IPS-18c (cell line): ENCODE data around the gene FBXO36.
A peak's percentile ranks its signal among the peaks of the same experiment; 100 is the strongest.
"Not testable (repeated sequence)": the region's sequence is repeated elsewhere in the genome, so short reads cannot be mapped to it uniquely, and the experiment has no call there.

ENCODE experiments used
- H3K4me3 ChIP-seq: 2 replicates; pipeline ENCODE4 v1.7.0; 2013; ENCODE audit warnings: low read depth, mild to moderate bottlenecking, low read length, moderate library complexity; ENCODE audit not compliant: insufficient read depth
- H3K9me3 ChIP-seq: one replicate; pipeline ENCODE4 v1.6.1; 2013; ENCODE audit warnings: mild to moderate bottlenecking, low read length, moderate library complexity; ENCODE audit not compliant: control insufficient read depth, insufficient read depth

Gene FBXO36

GRCh38 chr2:229922449-229923386 lies at the start of gene FBXO36:
Gene FBXO36, plus strand, starts transcription at chr2:229922503. Its CDS starts 11 bp downstream, at chr2:229922514.
- Histone ChIP-seq H3K4me3 (peak within 1 kb of the TSS; percentile 87), H3K9me3 (no peaks in the 10 kb centered on the region)

GRCh38 chr2:229873123-229873581 lies 49.2 kb upstream of the FBXO36 start:
- Histone ChIP-seq H3K9me3 (no peaks in the 10 kb centered on the region), H3K4me3 (no peak overlapping the region)

GRCh38 chr2:229874647-229875046 lies 47.7 kb upstream of the FBXO36 start:
- Histone ChIP-seq H3K9me3 (no peaks in the 10 kb centered on the region), H3K4me3 (no peak overlapping the region)

GRCh38 chr2:229875549-229875948 lies 46.8 kb upstream of the FBXO36 start:
- no peaks in the 10 kb centered on the region for H3K9me3 ChIP-seq
- H3K4me3 ChIP-seq: no peak overlapping the region

- no peaks in the 10 kb centered on the region for H3K9me3 ChIP-seq
- no peak overlapping the region for H3K4me3 ChIP-seq
Observed at GRCh38 chr2:229879191-229879950, 42.9 kb upstream of the FBXO36 start.

GRCh38 chr2:229880892-229881586 lies 41.3 kb upstream of the FBXO36 start:
- Histone ChIP-seq H3K4me3 (no peak overlapping the region), H3K9me3 (no peaks in the 10 kb centered on the region)

GRCh38 chr2:229882583-229882982 lies 39.7 kb upstream of the FBXO36 start:
- H3K4me3 ChIP-seq: no peak overlapping the region
- H3K9me3 ChIP-seq: no peaks in the 10 kb centered on the region

- Histone ChIP-seq H3K4me3 (no peak overlapping the region), H3K9me3 (no peaks in the 10 kb centered on the region)
Observed at GRCh38 chr2:229884775-229885699, 37.3 kb upstream of the FBXO36 start.

GRCh38 chr2:229887441-229887840 lies 34.9 kb upstream of the FBXO36 start:
- H3K4me3 ChIP-seq: no peak overlapping the region
- no peaks in the 10 kb centered on the region for H3K9me3 ChIP-seq

- Histone ChIP-seq H3K9me3 (no peaks in the 10 kb centered on the region), H3K4me3 (no peak overlapping the region)
Observed at GRCh38 chr2:229888031-229888430, 34.3 kb upstream of the FBXO36 start.

GRCh38 chr2:229889023-229889422 lies 33.3 kb upstream of the FBXO36 start:
- Histone ChIP-seq H3K4me3 (no peak overlapping the region), H3K9me3 (no peaks in the 10 kb centered on the region)

GRCh38 chr2:229896857-229897256 lies 25.4 kb upstream of the FBXO36 start:
- H3K9me3 ChIP-seq: no peaks in the 10 kb centered on the region
- no peak overlapping the region for H3K4me3 ChIP-seq

- Histone ChIP-seq H3K4me3 (no peak overlapping the region), H3K9me3 (no peaks in the 10 kb centered on the region)
Observed at GRCh38 chr2:229899604-229900003, 22.7 kb upstream of the FBXO36 start.

GRCh38 chr2:229900012-229900411 lies 22.3 kb upstream of the FBXO36 start:
- no peak overlapping the region for H3K4me3 ChIP-seq
- H3K9me3 ChIP-seq: no peaks in the 10 kb centered on the region

- H3K9me3 ChIP-seq, H3K4me3 ChIP-seq: not testable (repeated sequence)
Observed at GRCh38 chr2:229900514-229900913, 21.8 kb upstream of the FBXO36 start.

GRCh38 chr2:229901819-229902218 lies 20.5 kb upstream of the FBXO36 start:
- Histone ChIP-seq H3K9me3 (no peaks in the 10 kb centered on the region), H3K4me3 (no peak overlapping the region)
